ENCODE results near the gene ARRDC3. TPM values are rescaled to one million over a fixed set of nuclear protein-coding genes. Genes with fewer than 3 reads are reported as not detected.

Gene ARRDC3
- total and polyA plus RNA-seq, 2 of the 8 experiments (the other 6 are each of a cell fraction or from before 2014, with no cell fraction given) = 2.9 to 5.7 TPM

DNA sequence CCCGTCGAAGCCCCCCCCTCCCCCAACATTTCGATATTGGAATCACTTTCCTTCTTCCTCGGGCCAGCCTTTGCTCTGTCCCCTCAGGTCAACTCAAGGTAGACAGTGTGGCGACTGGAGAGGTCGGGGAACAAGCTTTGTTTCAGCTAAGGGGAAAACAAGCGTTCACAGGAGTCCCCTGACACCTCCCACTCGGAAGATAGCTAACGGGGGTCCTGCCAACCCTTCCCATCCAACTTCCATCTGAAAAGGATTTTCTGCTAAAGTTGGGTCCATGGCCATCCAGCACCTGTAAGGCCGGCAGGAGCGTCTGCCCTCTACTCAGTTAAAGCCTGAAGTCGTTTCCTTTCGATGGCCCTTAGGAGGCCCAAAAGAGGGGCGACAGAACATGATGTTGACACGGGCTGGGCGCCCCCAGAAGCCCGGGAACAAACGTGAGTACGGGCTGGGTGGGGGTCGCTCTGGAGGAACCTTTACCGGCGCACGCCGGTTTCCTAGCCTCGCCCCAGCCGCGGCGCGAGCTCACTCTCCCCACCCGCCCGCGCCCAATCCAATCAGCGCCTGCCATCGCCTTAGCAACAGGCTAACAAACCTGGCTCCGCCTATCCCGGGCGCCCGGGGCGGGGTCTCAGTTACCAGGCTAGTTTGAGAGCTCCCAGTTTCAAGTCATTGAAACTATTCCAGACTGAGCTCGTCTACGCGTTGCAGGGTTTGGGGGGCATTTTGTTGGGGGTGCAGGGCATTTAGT, 2.5 kb downstream of the ARRDC3 start (continued):
- TF ChIP-seq, protein P1, sequence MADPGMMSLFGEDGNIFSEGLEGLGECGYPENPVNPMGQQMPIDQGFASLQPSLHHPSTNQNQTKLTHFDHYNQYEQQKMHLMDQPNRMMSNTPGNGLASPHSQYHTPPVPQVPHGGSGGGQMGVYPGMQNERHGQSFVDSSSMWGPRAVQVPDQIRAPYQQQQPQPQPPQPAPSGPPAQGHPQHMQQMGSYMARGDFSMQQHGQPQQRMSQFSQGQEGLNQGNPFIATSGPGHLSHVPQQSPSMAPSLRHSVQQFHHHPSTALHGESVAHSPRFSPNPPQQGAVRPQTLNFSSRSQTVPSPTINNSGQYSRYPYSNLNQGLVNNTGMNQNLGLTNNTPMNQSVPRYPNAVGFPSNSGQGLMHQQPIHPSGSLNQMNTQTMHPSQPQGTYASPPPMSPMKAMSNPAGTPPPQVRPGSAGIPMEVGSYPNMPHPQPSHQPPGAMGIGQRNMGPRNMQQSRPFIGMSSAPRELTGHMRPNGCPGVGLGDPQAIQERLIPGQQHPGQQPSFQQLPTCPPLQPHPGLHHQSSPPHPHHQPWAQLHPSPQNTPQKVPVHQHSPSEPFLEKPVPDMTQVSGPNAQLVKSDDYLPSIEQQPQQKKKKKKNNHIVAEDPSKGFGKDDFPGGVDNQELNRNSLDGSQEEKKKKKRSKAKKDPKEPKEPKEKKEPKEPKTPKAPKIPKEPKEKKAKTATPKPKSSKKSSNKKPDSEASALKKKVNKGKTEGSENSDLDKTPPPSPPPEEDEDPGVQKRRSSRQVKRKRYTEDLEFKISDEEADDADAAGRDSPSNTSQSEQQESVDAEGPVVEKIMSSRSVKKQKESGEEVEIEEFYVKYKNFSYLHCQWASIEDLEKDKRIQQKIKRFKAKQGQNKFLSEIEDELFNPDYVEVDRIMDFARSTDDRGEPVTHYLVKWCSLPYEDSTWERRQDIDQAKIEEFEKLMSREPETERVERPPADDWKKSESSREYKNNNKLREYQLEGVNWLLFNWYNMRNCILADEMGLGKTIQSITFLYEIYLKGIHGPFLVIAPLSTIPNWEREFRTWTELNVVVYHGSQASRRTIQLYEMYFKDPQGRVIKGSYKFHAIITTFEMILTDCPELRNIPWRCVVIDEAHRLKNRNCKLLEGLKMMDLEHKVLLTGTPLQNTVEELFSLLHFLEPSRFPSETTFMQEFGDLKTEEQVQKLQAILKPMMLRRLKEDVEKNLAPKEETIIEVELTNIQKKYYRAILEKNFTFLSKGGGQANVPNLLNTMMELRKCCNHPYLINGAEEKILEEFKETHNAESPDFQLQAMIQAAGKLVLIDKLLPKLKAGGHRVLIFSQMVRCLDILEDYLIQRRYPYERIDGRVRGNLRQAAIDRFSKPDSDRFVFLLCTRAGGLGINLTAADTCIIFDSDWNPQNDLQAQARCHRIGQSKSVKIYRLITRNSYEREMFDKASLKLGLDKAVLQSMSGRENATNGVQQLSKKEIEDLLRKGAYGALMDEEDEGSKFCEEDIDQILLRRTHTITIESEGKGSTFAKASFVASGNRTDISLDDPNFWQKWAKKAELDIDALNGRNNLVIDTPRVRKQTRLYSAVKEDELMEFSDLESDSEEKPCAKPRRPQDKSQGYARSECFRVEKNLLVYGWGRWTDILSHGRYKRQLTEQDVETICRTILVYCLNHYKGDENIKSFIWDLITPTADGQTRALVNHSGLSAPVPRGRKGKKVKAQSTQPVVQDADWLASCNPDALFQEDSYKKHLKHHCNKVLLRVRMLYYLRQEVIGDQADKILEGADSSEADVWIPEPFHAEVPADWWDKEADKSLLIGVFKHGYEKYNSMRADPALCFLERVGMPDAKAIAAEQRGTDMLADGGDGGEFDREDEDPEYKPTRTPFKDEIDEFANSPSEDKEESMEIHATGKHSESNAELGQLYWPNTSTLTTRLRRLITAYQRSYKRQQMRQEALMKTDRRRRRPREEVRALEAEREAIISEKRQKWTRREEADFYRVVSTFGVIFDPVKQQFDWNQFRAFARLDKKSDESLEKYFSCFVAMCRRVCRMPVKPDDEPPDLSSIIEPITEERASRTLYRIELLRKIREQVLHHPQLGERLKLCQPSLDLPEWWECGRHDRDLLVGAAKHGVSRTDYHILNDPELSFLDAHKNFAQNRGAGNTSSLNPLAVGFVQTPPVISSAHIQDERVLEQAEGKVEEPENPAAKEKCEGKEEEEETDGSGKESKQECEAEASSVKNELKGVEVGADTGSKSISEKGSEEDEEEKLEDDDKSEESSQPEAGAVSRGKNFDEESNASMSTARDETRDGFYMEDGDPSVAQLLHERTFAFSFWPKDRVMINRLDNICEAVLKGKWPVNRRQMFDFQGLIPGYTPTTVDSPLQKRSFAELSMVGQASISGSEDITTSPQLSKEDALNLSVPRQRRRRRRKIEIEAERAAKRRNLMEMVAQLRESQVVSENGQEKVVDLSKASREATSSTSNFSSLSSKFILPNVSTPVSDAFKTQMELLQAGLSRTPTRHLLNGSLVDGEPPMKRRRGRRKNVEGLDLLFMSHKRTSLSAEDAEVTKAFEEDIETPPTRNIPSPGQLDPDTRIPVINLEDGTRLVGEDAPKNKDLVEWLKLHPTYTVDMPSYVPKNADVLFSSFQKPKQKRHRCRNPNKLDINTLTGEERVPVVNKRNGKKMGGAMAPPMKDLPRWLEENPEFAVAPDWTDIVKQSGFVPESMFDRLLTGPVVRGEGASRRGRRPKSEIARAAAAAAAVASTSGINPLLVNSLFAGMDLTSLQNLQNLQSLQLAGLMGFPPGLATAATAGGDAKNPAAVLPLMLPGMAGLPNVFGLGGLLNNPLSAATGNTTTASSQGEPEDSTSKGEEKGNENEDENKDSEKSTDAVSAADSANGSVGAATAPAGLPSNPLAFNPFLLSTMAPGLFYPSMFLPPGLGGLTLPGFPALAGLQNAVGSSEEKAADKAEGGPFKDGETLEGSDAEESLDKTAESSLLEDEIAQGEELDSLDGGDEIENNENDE (IDR thresholded peaks at IDR 0.05; ENCODE audit: insufficient replicate concordance, low read length) = no peak
- peak; percentile 49; the same call in 1 of the 2 replicates for TF ChIP-seq SP4 (IDR thresholded peaks at IDR 0.05; ENCODE audit: low read length)
- TF ChIP-seq BCL11A (IDR thresholded peaks at IDR 0.05; ENCODE audit: low read depth in 2 of 2, low read length in 2 of 2) = no peak
- TF ChIP-seq YY1 (IDR thresholded peaks at IDR 0.05; ENCODE audit: low read depth, low read length) = no peak
- peak; percentile 81 for TF ChIP-seq CHD1 (IDR thresholded peaks at IDR 0.05; ENCODE audit: low read depth, low read length)
- no peak for TF ChIP-seq JUND (IDR thresholded peaks at IDR 0.05; ENCODE audit: low read length)
- no peak for TF ChIP-seq JUN (IDR thresholded peaks at IDR 0.05; ENCODE audit: low read depth, low read length)
- no peak for TF ChIP-seq KDM5A (IDR thresholded peaks at IDR 0.05; ENCODE audit: low read length)
- TF ChIP-seq CREB1 (IDR thresholded peaks at IDR 0.05) = no peak
- peak; percentile 93; the same call in 1 of the 2 replicates for TF ChIP-seq POLR2AphosphoS5 (IDR thresholded peaks at IDR 0.05; ENCODE audit: low read depth, low read length)
- TF ChIP-seq SAP30 (IDR thresholded peaks at IDR 0.05; ENCODE audit: insufficient read depth, insufficient replicate concordance, low read length) = peak; percentile 63
- no peak for TF ChIP-seq GTF2F1 (IDR thresholded peaks at IDR 0.05; ENCODE audit: borderline replicate concordance, low read depth, low read length)
